Activated T-helper 1 cell treated with anti-CD3 and anti-CD28 coated beads, Interleukin-12 subunit alpha, Interleukin-12 subunit beta, Interleukin-2, Interleukin-4 antibody, amounts not matched to agents 30 ng/mL and 10 ng/mL and 1 ng/mL, durations not matched to agents 14 hours and 24 hours and 36 hours (primary cell): Measurements from ENCODE around the gene CDHR1. TPM values are rescaled to one million over a fixed set of nuclear protein-coding genes. Genes with fewer than 3 reads are reported as not detected.
"Not testable (repeated sequence)": the region's sequence is repeated elsewhere in the genome, so short reads cannot be mapped to it uniquely, and the experiment has no call there.

Source experiments
- DNase-seq: peaks from one replicate; pipeline ENCODE4 v3.0.0; 2021; ENCODE audit warnings: low spot score
- H3K27ac Mint-ChIP-seq: one replicate; pipeline ENCODE4 v1.8.0; 2021; ENCODE audit warnings: mild to moderate bottlenecking, mixed read lengths
- H3K27me3 Mint-ChIP-seq: one replicate; pipeline ENCODE4 v1.8.0; 2022; ENCODE audit warnings: mild to moderate bottlenecking, moderate library complexity, mixed read lengths; ENCODE audit not compliant: insufficient read depth
- H3K36me3 Mint-ChIP-seq: one replicate; pipeline ENCODE4 v1.8.0; 2021; ENCODE audit warnings: low read depth, mixed read lengths
- H3K4me1 Mint-ChIP-seq: one replicate; pipeline ENCODE4 v1.8.0; 2021; ENCODE audit warnings: low read depth, mixed read lengths
- H3K4me3 Mint-ChIP-seq: one replicate; pipeline ENCODE4 v1.8.0; 2021; ENCODE audit warnings: mild to moderate bottlenecking, moderate library complexity, mixed read lengths
- H3K9me3 Mint-ChIP-seq: one replicate; pipeline ENCODE4 v1.8.0; 2021; ENCODE audit warnings: mixed read lengths
- intact Hi-C: fragments of 100-400 bp; cut with micrococcal nuclease; formaldehyde crosslinking; loops from one replicate; pipeline ENCODE4 v1.15.1; 2024
- total RNA-seq: library from RNA; stranded (reverse); gene quantifications from 2 replicates; pipeline ENCODE4 v1.2.3, GENCODE V29; 2022

Gene CDHR1
- total RNA-seq, 1 donor from 2014 or later = 0.47 TPM

- peak; percentile 16 for DNase-seq
- intact Hi-C loops = no loop called here
- H3K9me3 Mint-ChIP-seq = no peaks in the 10 kb centered on the region
- H3K27ac Mint-ChIP-seq = no peak overlapping the region
- H3K4me1 Mint-ChIP-seq = peaks cover 6% of the 10 kb centered on the region
- no peaks in the 10 kb centered on the region for H3K36me3 Mint-ChIP-seq
- no peaks in the 10 kb centered on the region for H3K27me3 Mint-ChIP-seq
- H3K4me3 Mint-ChIP-seq = no peak overlapping the region
Measured at GRCh38 chr10:84177541-84178141, 16.7 kb upstream of the CDHR1 start.

GRCh38 chr10:84178160-84178609, 16.2 kb upstream of the CDHR1 start:
- no peak overlapping the region for H3K4me3 Mint-ChIP-seq
- H3K9me3 Mint-ChIP-seq = no peaks in the 10 kb centered on the region
- DNase-seq = no peak
- intact Hi-C loops = no loop called here
- H3K36me3 Mint-ChIP-seq = no peaks in the 10 kb centered on the region
- H3K27ac Mint-ChIP-seq = no peak overlapping the region
- H3K4me1 Mint-ChIP-seq = peaks cover 6% of the 10 kb centered on the region
- no peaks in the 10 kb centered on the region for H3K27me3 Mint-ChIP-seq

DNA sequence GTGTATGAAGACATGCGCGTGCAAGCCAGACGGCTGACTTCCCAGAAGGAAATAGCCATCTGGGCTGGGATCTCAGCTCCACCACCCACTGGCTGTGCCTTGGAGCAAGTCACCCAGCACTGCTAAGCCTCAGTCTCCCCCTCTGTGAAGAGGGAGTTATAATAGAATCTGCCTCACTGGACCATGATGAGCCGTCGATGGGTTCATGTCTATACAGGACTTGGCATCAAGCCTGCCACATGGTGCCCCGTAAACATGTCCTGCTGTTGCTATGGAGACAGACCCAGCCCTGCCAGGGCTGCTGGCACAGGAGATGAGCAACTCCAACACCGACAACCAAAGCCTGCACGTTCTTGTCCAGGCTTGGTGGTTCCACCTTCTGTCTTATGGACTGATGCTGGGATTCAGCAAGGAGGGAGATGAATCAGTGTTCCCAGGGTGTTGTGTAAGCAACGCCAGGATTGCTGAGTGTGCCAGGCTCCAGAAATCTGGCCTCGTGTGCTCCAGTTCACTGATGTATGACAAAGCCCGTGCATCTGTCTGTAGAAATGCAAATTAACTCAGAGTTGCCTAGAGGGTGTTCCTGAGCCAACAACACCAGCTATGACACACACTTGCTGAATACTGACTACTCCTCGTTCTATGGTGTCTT, 15.2 kb upstream of the CDHR1 start:
- Mint-ChIP-seq H3K36me3 (no peaks in the 10 kb centered on the region), H3K27ac (no peak overlapping the region), H3K27me3 (no peaks in the 10 kb centered on the region), H3K4me1 (peaks cover 6% of the 10 kb centered on the region), H3K9me3 (no peaks in the 10 kb centered on the region), H3K4me3 (no peak overlapping the region)
- no peak for DNase-seq
- intact Hi-C loops = no loop called here

DNA sequence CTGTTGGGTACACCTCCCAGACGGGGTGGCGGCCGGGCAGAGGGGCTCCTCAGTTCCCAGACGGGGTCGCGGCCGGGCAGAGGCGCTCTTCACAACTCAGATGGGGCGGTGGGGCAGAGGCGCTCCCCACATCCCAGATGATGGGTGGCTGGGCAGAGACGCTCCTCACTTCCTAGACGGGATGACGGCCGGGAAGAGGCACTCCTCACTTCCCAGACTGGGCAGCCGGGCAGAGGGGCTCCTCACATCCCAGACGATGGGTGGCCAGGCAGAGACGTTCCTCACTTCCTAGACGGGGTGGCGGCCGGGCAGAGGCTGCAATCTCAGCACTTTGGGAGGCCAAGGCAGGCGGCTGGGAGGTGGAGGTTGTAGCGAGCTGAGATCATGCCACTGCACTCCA, 14.0 kb upstream of the CDHR1 start:
- H3K9me3 Mint-ChIP-seq, H3K27ac Mint-ChIP-seq, intact Hi-C loops, H3K27me3 Mint-ChIP-seq, H3K36me3 Mint-ChIP-seq, DNase-seq, H3K4me3 Mint-ChIP-seq: not testable (repeated sequence)
- H3K4me1 Mint-ChIP-seq = peaks cover 11% of the 10 kb centered on the region

- DNase-seq = no peak
- no peaks in the 10 kb centered on the region for H3K27me3 Mint-ChIP-seq
- peaks cover 9% of the 10 kb centered on the region for H3K4me1 Mint-ChIP-seq
- H3K27ac Mint-ChIP-seq = no peak overlapping the region
- no peaks in the 10 kb centered on the region for H3K36me3 Mint-ChIP-seq
- intact Hi-C loops = no loop called here
- H3K9me3 Mint-ChIP-seq = no peaks in the 10 kb centered on the region
- H3K4me3 Mint-ChIP-seq = no peak overlapping the region
Measured at GRCh38 chr10:84181631-84182030, 12.7 kb upstream of the CDHR1 start.

- H3K4me3 Mint-ChIP-seq = no peak overlapping the region
- DNase-seq = no peak
- peaks cover 5% of the 10 kb centered on the region for H3K4me1 Mint-ChIP-seq
- no peak overlapping the region for H3K27ac Mint-ChIP-seq
- H3K27me3 Mint-ChIP-seq = no peaks in the 10 kb centered on the region
- intact Hi-C loops = no loop called here
- no peaks in the 10 kb centered on the region for H3K36me3 Mint-ChIP-seq
- H3K9me3 Mint-ChIP-seq = no peaks in the 10 kb centered on the region
Measured at GRCh38 chr10:84184517-84184916, 9.8 kb upstream of the CDHR1 start.

DNA sequence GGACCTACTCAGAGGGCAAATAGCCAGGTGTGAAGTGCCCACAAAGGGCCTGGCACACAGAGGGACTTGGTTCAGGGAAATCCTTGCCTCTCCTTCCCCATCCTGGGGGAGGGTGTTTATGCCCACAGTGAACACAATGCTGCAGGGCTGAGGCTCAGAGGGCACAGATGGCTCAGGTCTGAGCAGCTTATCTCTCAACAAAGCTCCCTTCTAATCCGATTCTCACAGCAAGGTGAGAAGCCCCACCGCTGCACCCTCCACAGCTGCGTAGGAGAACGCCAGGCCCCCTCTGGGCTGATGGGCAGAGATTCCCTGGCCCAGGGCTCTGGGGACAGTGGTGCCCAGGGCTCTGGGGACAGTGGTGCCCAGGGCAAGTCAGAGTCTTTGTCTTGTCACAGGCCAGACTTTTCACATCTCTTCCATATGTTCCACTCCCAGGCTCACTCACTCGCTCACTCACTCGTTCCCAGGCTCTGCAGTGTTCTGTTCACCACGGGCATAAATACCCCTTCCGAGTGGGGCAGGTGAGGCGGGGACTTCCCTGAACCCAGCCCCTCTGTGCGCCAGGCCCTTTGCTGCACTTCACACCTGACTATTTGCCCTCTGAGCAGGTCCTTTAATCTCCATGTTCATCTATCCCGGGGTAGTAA, 8.7 kb upstream of the CDHR1 start:
- no peak for DNase-seq
- no peaks in the 10 kb centered on the region for H3K36me3 Mint-ChIP-seq
- peaks cover 5% of the 10 kb centered on the region for H3K4me1 Mint-ChIP-seq
- no peak overlapping the region for H3K4me3 Mint-ChIP-seq
- no peaks in the 10 kb centered on the region for H3K27me3 Mint-ChIP-seq
- intact Hi-C loops = no loop called here
- H3K27ac Mint-ChIP-seq = no peak overlapping the region
- no peaks in the 10 kb centered on the region for H3K9me3 Mint-ChIP-seq

GRCh38 chr10:84188815-84189214, 5.5 kb upstream of the CDHR1 start:
- Mint-ChIP-seq H3K4me1 (peaks cover 15% of the 10 kb centered on the region), H3K36me3 (no peaks in the 10 kb centered on the region), H3K27me3 (peaks cover 19% of the 10 kb centered on the region), H3K27ac (no peak overlapping the region), H3K4me3 (no peak overlapping the region), H3K9me3 (no peaks in the 10 kb centered on the region)
- intact Hi-C loops = no loop called here
- DNase-seq = no peak

- Mint-ChIP-seq H3K27ac (no peak overlapping the region), H3K27me3 (peaks cover 25% of the 10 kb centered on the region), H3K4me3 (no peak overlapping the region), H3K36me3 (no peaks in the 10 kb centered on the region), H3K4me1 (peaks cover 10% of the 10 kb centered on the region), H3K9me3 (no peaks in the 10 kb centered on the region)
- DNase-seq = no peak
- intact Hi-C loops = loop anchor here (5.0 kb wide), 1 partner anchor 33 kb away; no protein-coding TSS in a partner anchor
Measured at GRCh38 chr10:84190621-84191020, 3.7 kb upstream of the CDHR1 start.

- no peak for DNase-seq
- no peaks in the 10 kb centered on the region for H3K9me3 Mint-ChIP-seq
- intact Hi-C loops = loop anchor here (5.0 kb wide), 1 partner anchor 34 kb away; no protein-coding TSS in a partner anchor
- no peak overlapping the region for H3K4me3 Mint-ChIP-seq
- peaks cover 10% of the 10 kb centered on the region for H3K4me1 Mint-ChIP-seq
- H3K27me3 Mint-ChIP-seq = peaks cover 29% of the 10 kb centered on the region
- H3K36me3 Mint-ChIP-seq = no peaks in the 10 kb centered on the region
- no peak overlapping the region for H3K27ac Mint-ChIP-seq
Measured at GRCh38 chr10:84191106-84191505, 3.2 kb upstream of the CDHR1 start.

- intact Hi-C loops = loop anchor here (5.0 kb wide), 1 partner anchor 36 kb away; no protein-coding TSS in a partner anchor
- no peaks in the 10 kb centered on the region for H3K36me3 Mint-ChIP-seq
- H3K27ac Mint-ChIP-seq = no peak overlapping the region
- peaks cover 10% of the 10 kb centered on the region for H3K4me1 Mint-ChIP-seq
- no peaks in the 10 kb centered on the region for H3K9me3 Mint-ChIP-seq
- no peak overlapping the region for H3K4me3 Mint-ChIP-seq
- no peak for DNase-seq
- peaks cover 41% of the 10 kb centered on the region for H3K27me3 Mint-ChIP-seq
Measured at GRCh38 chr10:84193327-84193726, 1.0 kb upstream of the CDHR1 start.

DNA sequence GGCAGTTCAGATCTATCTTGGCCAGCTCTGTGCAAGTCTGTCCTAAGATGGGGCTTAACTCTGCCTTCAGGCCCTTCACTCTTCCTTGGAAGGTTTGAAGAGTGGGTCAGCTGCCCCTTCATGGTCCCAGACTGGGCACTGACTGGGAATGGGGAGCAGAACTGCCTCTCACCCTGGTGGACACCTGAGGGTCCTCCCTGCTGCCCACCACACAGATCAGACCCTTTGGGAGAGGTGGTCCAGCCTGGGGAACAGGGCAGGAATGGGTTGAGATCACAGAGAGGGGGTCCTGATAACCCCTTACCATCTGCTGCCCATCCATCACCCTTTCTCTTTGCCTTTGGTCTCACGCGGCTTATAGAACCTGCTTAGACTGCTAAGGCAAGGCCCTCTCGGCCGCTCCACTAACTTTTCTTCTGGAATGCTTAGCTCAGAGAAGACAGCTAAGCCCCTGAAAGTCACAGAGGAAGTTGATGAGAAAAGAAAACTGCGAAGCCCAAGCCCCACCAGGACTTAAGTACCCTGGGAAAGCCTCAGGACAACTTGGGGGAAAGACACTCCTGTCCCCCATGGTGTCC, 402 bp upstream of the CDHR1 start:
- no peaks in the 10 kb centered on the region for H3K9me3 Mint-ChIP-seq
- intact Hi-C loops = loop anchor here (5.0 kb wide), 1 partner anchor 37 kb away; no protein-coding TSS in a partner anchor
- H3K36me3 Mint-ChIP-seq = no peaks in the 10 kb centered on the region

More for the DNA sequence above, 402 bp upstream of the CDHR1 start:
- Mint-ChIP-seq H3K4me3 (no peak overlapping the region), H3K27me3 (peaks cover 42% of the 10 kb centered on the region), H3K27ac (no peak overlapping the region), H3K4me1 (peaks cover 10% of the 10 kb centered on the region)
- DNase-seq = no peak
